ENCODE data around the gene LRIT2.

- no peak for TF ChIP-seq ZNF146 (tag by site-specific recombination; IDR thresholded peaks at IDR 0.05)
- no peak for TF ChIP-seq ZNF629 (tag by site-specific recombination; IDR thresholded peaks at IDR 0.05)
- TF ChIP-seq SETDB1 (IDR thresholded peaks at IDR 0.05; ENCODE audit: insufficient read length, low read length) = no peak
- TF ChIP-seq ZNF704 (tag by site-specific recombination; IDR thresholded peaks at IDR 0.05) = no peak
- no peak for TF ChIP-seq CTCF (tag by site-specific recombination; IDR thresholded peaks at IDR 0.05)
- TF ChIP-seq ZNF133 (tag by site-specific recombination; IDR thresholded peaks at IDR 0.05) = no peak
- no peak for TF ChIP-seq ZEB2 (tag by site-specific recombination; IDR thresholded peaks at IDR 0.05)
- no peak for TF ChIP-seq TCF7L2 (IDR thresholded peaks at IDR 0.05; ENCODE audit: borderline replicate concordance, low read depth, low read length)
- no peak for TF ChIP-seq YY1 (tag by site-specific recombination; IDR thresholded peaks at IDR 0.05)
- no peak for TF ChIP-seq BCL11A (tag by site-specific recombination; IDR thresholded peaks at IDR 0.05; ENCODE audit: low read depth)
Measured at GRCh38 chr10:84221916-84222315, 3.4 kb downstream of the LRIT2 start.
